Epithelial cell of umbilical artery (primary cell): Measurements from ENCODE around the gene ZNF157. TPM values are rescaled to one million over a fixed set of nuclear protein-coding genes. Genes with fewer than 3 reads are reported as not detected.

Source experiments
- total RNA-seq: library from RNA; depleted of rRNA; stranded (reverse); fragments of >200 nt; gene quantifications from 2 replicates; pipeline ENCODE4 v1.2.3, GENCODE V29; 2014

The ZNF157 gene
- not detected in 2 replicates for total RNA-seq

GRCh38 chrX:47370278-47370677, at the start of gene ZNF157:
TSS of gene ZNF157 (plus strand) at chrX:47370578. CDS start at chrX:47370669, 91 bp downstream.

Other genes starting within 250 kb of the ZNF157 start
- gene NDUFB11, start 225.9 kb upstream of the ZNF157 start, total RNA-seq, result 51.5 and 82.5 TPM in 2 replicates
- 57.3 and 58.1 TPM in 2 replicates for gene RBM10, start 225.4 kb upstream of the ZNF157 start, total RNA-seq
- 108 and 141 TPM in 2 replicates for gene UBA1, start 176.7 kb upstream of the ZNF157 start, total RNA-seq
- 67.9 and 72.2 TPM in 2 replicates for gene CDK16, start 151.9 kb upstream of the ZNF157 start, total RNA-seq
- 21.9 and 24.0 TPM in 2 replicates for gene USP11, start 137.6 kb upstream of the ZNF157 start, total RNA-seq
- 3.6 TPM in 2 replicates for gene ZNF41, start 112.6 kb downstream of the ZNF157 start, total RNA-seq
- 11.4 and 13.1 TPM in 2 replicates for gene ARAF, start 190.6 kb downstream of the ZNF157 start, total RNA-seq
- 35.4 and 40.6 TPM in 2 replicates for gene TIMP1, start 211.9 kb downstream of the ZNF157 start, total RNA-seq
- not detected in 2 replicates for gene SYN1, start 249.3 kb downstream of the ZNF157 start, total RNA-seq